IPS DF 6.9 (cell line): ENCODE results near the gene ADCY4.

ENCODE experiments used
- DNase-seq: peaks from one replicate; pipeline ENCODE4 v3.0.0-alpha.2; 2013; ENCODE audit warnings: low read depth, low spot score
- H3K27ac ChIP-seq: one replicate; pipeline ENCODE4 v1.5.1; 2013; ENCODE audit warnings: low read length, control low read depth
- H3K27me3 ChIP-seq: 2 replicates; pipeline ENCODE4 v1.6.1; 2013; ENCODE audit warnings: mild to moderate bottlenecking, low read length; ENCODE audit not compliant: control insufficient read depth, insufficient read depth
- H3K36me3 ChIP-seq: 2 replicates; pipeline ENCODE4 v1.6.1; 2013; ENCODE audit warnings: low read length; ENCODE audit not compliant: control insufficient read depth, insufficient read depth
- H3K4me1 ChIP-seq: 2 replicates; pipeline ENCODE4 v1.6.1; 2013; ENCODE audit warnings: low read length; ENCODE audit not compliant: control insufficient read depth, insufficient read depth
- H3K4me3 ChIP-seq: 2 replicates; pipeline ENCODE4 v1.5.1; 2013; ENCODE audit warnings: mild to moderate bottlenecking, low read length
- H3K9me3 ChIP-seq: 2 replicates; pipeline ENCODE4 v1.6.1; 2013; ENCODE audit warnings: low read length, inconsistent platforms; ENCODE audit not compliant: control insufficient read depth, insufficient read depth
- WGBS: extraction: QIAGEN DNeasy Blood & Tissue Kit; methylation state at CpG from one replicate; pipeline ENCODE4 v1.1.7; 2013; ENCODE audit warnings: mixed read lengths, missing lambda C conversion rate; ENCODE audit not compliant: insufficient read length, insufficient coverage; 5-methylcytosine and 5-hydroxymethylcytosine counted together

Gene ADCY4

DNA sequence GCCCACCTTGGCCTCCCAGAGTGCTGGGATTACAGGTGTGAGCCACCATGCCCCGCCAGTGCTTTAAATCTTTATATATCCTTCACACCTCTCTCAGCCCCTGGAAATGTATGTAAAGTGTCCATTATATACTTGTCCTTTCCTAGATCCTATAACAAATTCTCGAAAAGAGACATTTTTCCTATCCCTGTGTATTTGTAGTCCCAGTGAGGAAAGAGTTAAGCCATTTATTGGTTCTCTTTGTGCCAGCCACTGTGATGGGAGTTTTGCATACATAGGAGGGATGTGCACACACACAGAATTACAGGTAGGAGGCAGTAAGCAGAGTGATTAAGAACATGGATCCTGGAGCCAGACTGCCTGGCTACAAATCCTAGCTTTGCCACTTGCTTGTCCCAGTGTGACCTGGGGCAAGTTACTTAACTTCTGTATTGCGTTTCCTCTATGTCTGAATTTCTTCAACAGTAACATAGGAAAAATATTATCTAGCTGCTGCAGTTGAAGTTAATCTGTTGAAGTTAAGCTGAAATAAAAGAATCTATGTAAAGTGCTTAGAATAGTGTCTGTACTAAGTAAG is 61.4 kb downstream of the ADCY4 start:
- H3K4me3 ChIP-seq: no peak overlapping the region

DNA sequence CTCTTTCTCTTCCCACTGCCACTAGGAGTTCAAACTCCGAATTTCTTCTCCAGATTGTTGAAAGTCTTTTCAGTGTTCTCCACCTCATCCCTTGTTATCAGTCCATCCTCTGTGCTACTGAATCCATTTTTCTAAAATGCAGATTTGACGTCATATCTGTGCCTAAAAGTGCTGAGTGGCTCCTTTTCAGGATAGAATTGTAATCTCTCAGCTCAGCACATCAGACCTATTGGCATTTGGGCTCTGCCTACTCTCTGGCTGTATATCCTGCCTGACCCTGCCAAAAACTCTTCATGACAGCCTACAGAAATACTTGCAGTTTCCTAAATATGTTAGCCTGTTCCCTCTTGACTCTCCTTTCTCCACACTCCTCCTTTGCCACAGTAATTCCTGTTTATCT is 62.4 kb downstream of the ADCY4 start:
- no peaks in the 10 kb centered on the region for H3K4me1 ChIP-seq
- H3K9me3 ChIP-seq: no peaks in the 10 kb centered on the region
- no CpG with 5 or more reads among the region's 2 CpGs for WGBS
- DNase-seq: no peak
- H3K4me3 ChIP-seq: no peak overlapping the region
- no peak overlapping the region for H3K27ac ChIP-seq
- H3K36me3 ChIP-seq: no peaks in the 10 kb centered on the region; the same call in 1 of the 2 replicates
- H3K27me3 ChIP-seq: no peaks in the 10 kb centered on the region

More for the DNA sequence above, 61.4 kb downstream of the ADCY4 start:
- Histone ChIP-seq H3K36me3 (no peaks in the 10 kb centered on the region; the same call in 1 of the 2 replicates), H3K27ac (no peak overlapping the region), H3K27me3 (no peaks in the 10 kb centered on the region), H3K4me1 (no peaks in the 10 kb centered on the region), H3K9me3 (no peaks in the 10 kb centered on the region)
- no peak for DNase-seq
- WGBS: no CpG with 5 or more reads among the region's 3 CpGs

DNA sequence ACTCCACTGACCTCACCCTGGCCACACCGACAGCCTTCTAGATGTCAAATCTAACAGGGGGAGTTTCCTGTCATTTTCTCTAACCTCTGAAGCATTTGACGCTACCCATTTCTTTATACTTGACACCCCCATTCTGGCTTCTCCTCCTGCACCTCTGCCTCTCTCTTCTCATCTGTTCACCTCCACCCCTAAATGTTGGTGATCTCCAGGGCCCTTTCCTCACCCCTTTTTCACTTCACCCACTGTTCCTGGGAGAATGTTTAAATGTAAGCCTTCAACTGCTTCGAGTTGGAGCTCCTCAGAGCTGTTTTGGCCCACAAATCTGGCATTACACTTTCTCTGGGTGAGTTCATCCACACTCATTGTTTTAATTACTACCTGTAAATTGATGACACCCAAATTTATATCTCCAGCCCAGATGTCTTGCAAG is 63.0 kb downstream of the ADCY4 start:
- Histone ChIP-seq H3K4me1 (no peaks in the 10 kb centered on the region), H3K9me3 (no peaks in the 10 kb centered on the region), H3K4me3 (peak overlapping the region; percentile 21; the same call in 1 of the 2 replicates), H3K27me3 (no peaks in the 10 kb centered on the region), H3K36me3 (no peaks in the 10 kb centered on the region; the same call in 1 of the 2 replicates), H3K27ac (no peak overlapping the region)
- no CpG with 5 or more reads among the region's 3 CpGs for WGBS
- no peak for DNase-seq

DNA sequence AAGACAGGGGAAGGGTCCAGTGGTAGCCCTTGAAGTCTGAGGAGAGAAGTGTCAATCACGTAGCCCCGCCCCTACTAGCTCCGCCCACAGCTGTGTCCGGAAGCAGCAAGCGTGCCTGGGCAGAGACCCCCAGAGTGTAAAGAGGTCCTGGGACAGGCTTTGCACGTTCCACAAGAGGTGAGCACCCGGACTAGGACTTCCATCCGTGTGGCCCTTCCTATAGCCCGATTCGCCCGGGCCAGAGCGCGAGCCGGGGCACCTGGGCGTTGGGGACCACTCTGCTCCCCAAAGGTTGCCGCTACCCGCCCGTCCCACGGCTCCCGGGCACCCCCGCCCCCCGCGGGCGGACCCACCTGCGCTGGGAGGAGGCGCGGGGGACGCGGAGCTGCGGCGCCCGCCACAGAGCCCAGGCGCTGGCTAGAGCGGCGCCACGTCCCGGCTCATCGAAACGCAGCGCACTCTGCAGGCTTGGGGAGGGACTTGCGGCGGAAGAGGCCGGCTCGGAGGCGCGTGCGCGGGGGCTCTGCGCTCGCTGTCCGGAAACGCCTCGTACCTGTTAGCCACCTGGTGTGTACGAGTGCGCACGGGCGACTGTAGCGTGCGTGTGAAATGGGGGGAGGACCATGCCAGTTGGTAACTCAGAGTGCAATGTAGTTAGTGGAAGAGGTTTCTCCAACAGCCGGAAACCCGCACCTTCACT is 63.6 kb downstream of the ADCY4 start, which contains the start of gene RABGGTA:
RABGGTA (minus strand) TSS at position 464 of the 700 bp plus-strand sequence. CDS start 482 bp downstream, outside the sequence.
- peaks cover 4% of the 10 kb centered on the region; the same call in 1 of the 2 replicates for H3K36me3 ChIP-seq
- WGBS: no CpG with 5 or more reads among the region's 61 CpGs
- H3K4me3 ChIP-seq: peak within 1 kb of the TSS; percentile 63; the same call in 1 of the 2 replicates
- no peaks in the 10 kb centered on the region for H3K27me3 ChIP-seq
- no peaks in the 10 kb centered on the region for H3K4me1 ChIP-seq
- DNase-seq: peak; percentile 87
- H3K27ac ChIP-seq: no peak within 1 kb of the TSS
- no peaks in the 10 kb centered on the region for H3K9me3 ChIP-seq

DNA sequence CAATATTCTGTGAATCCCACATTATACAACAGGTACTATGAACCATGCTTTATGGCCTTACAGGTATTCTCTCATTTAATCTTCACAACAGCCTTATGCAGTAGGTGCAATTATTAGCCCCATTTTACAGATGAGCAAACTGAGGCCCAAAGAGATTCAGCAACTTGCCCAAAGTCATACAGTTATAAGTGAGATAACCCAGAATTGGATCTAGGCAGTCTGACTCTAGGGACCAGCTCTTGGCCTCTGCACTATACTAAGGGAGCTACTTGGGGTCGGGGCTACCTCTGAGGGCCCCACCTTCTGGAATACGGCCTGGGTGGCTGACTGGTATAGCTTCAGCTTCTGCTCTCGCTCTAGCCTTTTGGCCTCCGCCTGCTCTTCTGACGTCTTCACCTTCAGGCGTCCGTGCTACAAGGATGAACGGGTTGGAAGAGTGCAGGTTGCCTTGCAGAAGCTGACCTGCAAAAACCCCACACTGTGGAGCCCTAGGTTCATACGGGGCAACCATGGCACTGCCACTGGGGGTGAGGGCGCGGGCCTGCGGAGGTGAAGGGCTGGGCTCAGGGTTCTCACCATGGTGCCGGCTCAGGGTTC is 64.2 kb downstream of the ADCY4 start:
- WGBS: no CpG with 5 or more reads among the region's 13 CpGs
- H3K36me3 ChIP-seq: peaks cover 4% of the 10 kb centered on the region; the same call in 1 of the 2 replicates
- H3K9me3 ChIP-seq: no peaks in the 10 kb centered on the region
- no peak overlapping the region for H3K27ac ChIP-seq
- H3K4me3 ChIP-seq: peak overlapping the region; percentile 63; the same call in 1 of the 2 replicates
- no peaks in the 10 kb centered on the region for H3K4me1 ChIP-seq
- DNase-seq: no peak
- no peaks in the 10 kb centered on the region for H3K27me3 ChIP-seq

DNA sequence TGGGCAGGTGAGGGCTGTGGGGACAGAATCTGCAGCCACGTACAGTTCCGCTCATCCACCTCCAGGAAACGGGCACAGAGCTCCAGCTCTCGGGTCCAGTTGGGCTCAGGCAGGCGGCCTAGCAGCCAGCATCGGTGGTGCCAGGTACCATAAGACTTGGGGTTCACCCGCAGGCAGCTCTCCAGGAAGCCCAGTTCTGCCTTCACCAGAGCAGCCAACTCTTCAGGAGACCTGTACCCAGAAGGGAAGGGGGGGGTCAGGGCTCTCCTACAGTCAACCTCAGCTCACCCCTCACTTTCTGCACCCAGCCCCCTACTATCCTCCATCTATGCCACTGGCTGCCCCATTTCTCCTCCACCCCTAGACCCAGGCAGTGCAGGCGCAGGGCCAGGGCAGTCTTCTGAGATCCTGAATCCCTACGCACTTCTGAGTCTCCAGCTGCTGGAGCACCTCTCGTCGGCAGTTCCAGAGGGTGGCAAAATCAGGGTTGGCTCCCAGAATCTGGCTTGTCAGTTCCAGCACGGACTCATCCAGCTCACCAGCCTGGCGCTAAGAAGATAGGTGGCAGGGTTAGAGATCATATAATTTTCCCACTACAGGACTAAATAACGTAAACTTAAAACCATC is 64.8 kb downstream of the ADCY4 start:
- no peak overlapping the region for H3K27ac ChIP-seq
- H3K9me3 ChIP-seq: no peaks in the 10 kb centered on the region
- WGBS: no CpG with 5 or more reads among the region's 14 CpGs
- H3K36me3 ChIP-seq: peaks cover 4% of the 10 kb centered on the region; the same call in 1 of the 2 replicates
- H3K4me3 ChIP-seq: no peak overlapping the region
- no peak for DNase-seq
- no peaks in the 10 kb centered on the region for H3K4me1 ChIP-seq
- no peaks in the 10 kb centered on the region for H3K27me3 ChIP-seq

DNA sequence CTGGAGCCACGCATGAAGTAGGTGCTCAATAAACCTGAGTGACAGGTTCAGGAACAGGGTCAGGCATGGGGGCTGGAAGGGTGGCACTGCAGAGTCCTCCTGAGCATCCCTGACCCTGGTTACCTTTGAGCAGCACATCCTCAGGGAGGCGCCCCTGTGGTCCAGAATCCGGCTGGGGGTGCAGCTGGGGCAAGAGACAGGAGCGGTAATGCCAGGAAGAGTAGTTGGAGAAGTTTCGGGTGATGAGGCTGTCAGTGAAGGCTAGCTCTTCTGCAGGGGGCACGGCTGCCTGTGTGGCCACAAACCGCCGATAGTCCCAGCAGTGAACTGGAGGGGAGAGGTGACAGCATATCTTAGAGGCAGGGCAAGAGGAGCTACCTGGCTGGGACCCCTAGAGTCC is 65.5 kb downstream of the ADCY4 start:
- DNase-seq: no peak
- H3K4me3 ChIP-seq: no peak overlapping the region
- no peaks in the 10 kb centered on the region for H3K9me3 ChIP-seq
- H3K36me3 ChIP-seq: peaks cover 4% of the 10 kb centered on the region; the same call in 1 of the 2 replicates
- no CpG with 5 or more reads among the region's 8 CpGs for WGBS
- H3K4me1 ChIP-seq: no peaks in the 10 kb centered on the region
- H3K27ac ChIP-seq: no peak overlapping the region
- no peaks in the 10 kb centered on the region for H3K27me3 ChIP-seq
